Sigmoid colon (tissue), 4 donors: Measurements from ENCODE around the gene ZER1.

Experiments used
- EP300 ChIP-seq, 4 donors: sonication (generic); formaldehyde crosslinking; IDR thresholded peaks; one replicate each; pipeline ENCODE4 v1.6.1; 2017; ENCODE audit warnings: antibody characterized with exemption in 4 of 4
- POLR2A ChIP-seq, 2 donors: fragments of 450-650 bp; IDR thresholded peaks; one replicate each; pipeline ENCODE4 v1.6.1; 2016; ENCODE audit warnings: antibody characterized with exemption in 2 of 2, mild to moderate bottlenecking in 2 of 2, moderate library complexity in 2 of 2
- POLR2AphosphoS5 ChIP-seq, 4 donors: sonication (generic); formaldehyde crosslinking; IDR thresholded peaks; one replicate each; pipeline ENCODE4 v1.6.1; 2017; ENCODE audit warnings: antibody characterized with exemption in 4 of 4
- TF ChIP-seq, protein P1 (sequence below), 4 experiments: fragments of 450-650 bp in 3 of 4; fragments of 200-600 bp in 1 of 4; IDR thresholded peaks; one replicate each; pipeline ENCODE4 v1.5.1; 2016 to 2019; ENCODE audit warnings: antibody characterized with exemption in 4 of 4, mild to moderate bottlenecking in 3 of 4, moderate library complexity in 2 of 4

DNA sequence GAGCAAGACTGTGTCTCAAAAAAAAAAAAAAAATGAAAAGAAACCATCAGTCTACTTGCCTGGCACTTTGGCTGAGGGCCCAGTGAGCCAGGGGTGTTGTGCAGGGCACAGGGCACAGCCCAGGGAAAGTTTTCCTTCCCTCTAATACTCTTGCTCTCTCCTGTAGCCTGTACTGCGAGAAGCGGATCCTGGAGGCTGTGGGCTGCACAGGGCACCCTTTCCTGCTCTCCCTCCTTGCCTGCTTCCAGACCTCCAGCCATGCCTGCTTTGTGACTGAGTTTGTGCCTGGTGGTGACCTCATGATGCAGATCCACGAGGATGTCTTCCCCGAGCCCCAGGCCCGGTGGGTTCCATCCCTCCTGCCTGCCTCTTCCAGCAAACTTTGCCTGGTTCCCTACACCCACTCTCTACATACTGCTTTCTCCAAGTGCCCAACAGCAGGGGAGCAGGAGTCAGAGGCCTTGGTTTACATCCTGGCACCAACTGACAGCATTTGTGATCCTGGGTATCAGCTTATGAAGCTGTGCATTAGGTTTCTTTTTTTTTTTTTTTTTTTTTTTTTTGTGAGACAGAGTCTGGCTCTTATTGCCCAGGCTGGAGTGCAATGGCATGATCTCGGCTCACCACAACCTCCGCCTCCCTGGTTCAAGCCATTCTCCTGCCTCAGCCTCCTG, 55.0 kb downstream of the ZER1 start:
- TF ChIP-seq POLR2A (IDR thresholded peaks at IDR 0.05) (no peak), POLR2AphosphoS5 (IDR thresholded peaks at IDR 0.05) (no peak), EP300 (IDR thresholded peaks at IDR 0.05) (no peak)
- TF ChIP-seq, protein P1, sequence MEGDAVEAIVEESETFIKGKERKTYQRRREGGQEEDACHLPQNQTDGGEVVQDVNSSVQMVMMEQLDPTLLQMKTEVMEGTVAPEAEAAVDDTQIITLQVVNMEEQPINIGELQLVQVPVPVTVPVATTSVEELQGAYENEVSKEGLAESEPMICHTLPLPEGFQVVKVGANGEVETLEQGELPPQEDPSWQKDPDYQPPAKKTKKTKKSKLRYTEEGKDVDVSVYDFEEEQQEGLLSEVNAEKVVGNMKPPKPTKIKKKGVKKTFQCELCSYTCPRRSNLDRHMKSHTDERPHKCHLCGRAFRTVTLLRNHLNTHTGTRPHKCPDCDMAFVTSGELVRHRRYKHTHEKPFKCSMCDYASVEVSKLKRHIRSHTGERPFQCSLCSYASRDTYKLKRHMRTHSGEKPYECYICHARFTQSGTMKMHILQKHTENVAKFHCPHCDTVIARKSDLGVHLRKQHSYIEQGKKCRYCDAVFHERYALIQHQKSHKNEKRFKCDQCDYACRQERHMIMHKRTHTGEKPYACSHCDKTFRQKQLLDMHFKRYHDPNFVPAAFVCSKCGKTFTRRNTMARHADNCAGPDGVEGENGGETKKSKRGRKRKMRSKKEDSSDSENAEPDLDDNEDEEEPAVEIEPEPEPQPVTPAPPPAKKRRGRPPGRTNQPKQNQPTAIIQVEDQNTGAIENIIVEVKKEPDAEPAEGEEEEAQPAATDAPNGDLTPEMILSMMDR (IDR thresholded peaks at IDR 0.05): no peak
